HCT116 (cell line): ENCODE measurements around the gene COL4A1. TPM values are rescaled to one million over a fixed set of nuclear protein-coding genes. Genes with fewer than 3 reads are reported as not detected.

Experiments used
- ATAC-seq: fragments of 200-7000 bp; cut with Tn5 transposase; 2 replicates; pipeline ENCODE4 v1.9.1; 2020; ENCODE audit warnings: mild to moderate bottlenecking, moderate library complexity
- BruUV-seq: library from RNA; stranded (reverse); fragments of 400-500 nt; replicated peaks from 2 replicates; lab custom pipeline; 2021; lab: Mats Ljungman, UMichigan
- CTCF ChIA-PET: fragments of 300-600 bp; sonication (Branson Sonifier 250); formaldehyde crosslinking; loops from one replicate; lab custom pipeline; 2021; ENCODE audit warnings: antibody characterized with exemption; lab: Charles Lee
- POLR2A ChIA-PET: fragments of 300-600, 350-600 bp; sonication (Branson Sonifier 250); formaldehyde crosslinking; loops from one replicate; lab custom pipeline; 2021; ENCODE audit warnings: antibody characterized with exemption; lab: Charles Lee
- RAD21 ChIA-PET, 2 experiments: fragments of 300-600 bp; sonication (Branson Sonifier 250); formaldehyde crosslinking; loops; one replicate each; lab custom pipeline; 2023; ENCODE audit warnings: low total read pairs in 2 of 2; ENCODE audit not compliant: uncharacterized antibody in 2 of 2, unreplicated experiment in 2 of 2, low non-redundant PET in 1 of 2; lab: Charles Lee
- DNase-seq: peaks from one replicate; pipeline ENCODE4 v3.0.0-alpha.2; 2010; ENCODE audit warnings: low read depth, low spot score
- H2AFZ ChIP-seq: fragments of 200-600 bp; shearing (Covaris generic), sonication (generic); 2 replicates; pipeline ENCODE4 v1.6.1; 2017; ENCODE audit warnings: low read depth, mixed run types, mixed read lengths, antibody characterized with exemption, low read length; ENCODE audit not compliant: poor library complexity, severe bottlenecking
- H3K27ac ChIP-seq: 2 replicates; pipeline ENCODE4 v1.5.1; 2012; ENCODE audit warnings: low read depth, low read length
- H3K27me3 ChIP-seq: fragments of 200-600 bp; sonication (generic); 2 replicates; pipeline ENCODE4 v1.6.1; 2016; ENCODE audit warnings: mixed run types, low read length, mixed read lengths; ENCODE audit not compliant: insufficient read depth
- H3K36me3 ChIP-seq, 2 experiments: fragments of 200-500 bp in 1 of 2; fragments of 200-600 bp in 1 of 2; sonication (Bioruptor generic) in 1 of 2; sonication (generic) in 1 of 2; 2 replicates each; pipeline versions ENCODE4 v1.5.1 to v1.6.1; 2014 to 2016; ENCODE audit warnings: low read length in 2 of 2, inconsistent platforms in 1 of 2, mixed read lengths in 1 of 2, mixed run types in 1 of 2; ENCODE audit not compliant: insufficient read depth in 2 of 2, control insufficient read depth in 1 of 2
- H3K4me1 ChIP-seq, 2 experiments: fragments of 200-600 bp in 1 of 2; sonication (generic) in 1 of 2; 2 replicates each; pipeline versions ENCODE4 v1.5.1 to v1.6.1; 2012 to 2017; ENCODE audit warnings: low read length in 2 of 2, inconsistent platforms in 1 of 2, mild to moderate bottlenecking in 1 of 2, mixed read lengths in 1 of 2, mixed run types in 1 of 2, moderate library complexity in 1 of 2; ENCODE audit not compliant: insufficient read depth in 2 of 2, control insufficient read depth in 1 of 2
- H3K4me2 ChIP-seq: fragments of 200-600 bp; sonication (generic); 2 replicates; pipeline ENCODE4 v1.6.1; 2017; ENCODE audit warnings: mixed run types, low read length, mixed read lengths
- H3K4me3 ChIP-seq, 2 experiments: fragments of 200-600 bp in 1 of 2; sonication (generic) in 1 of 2; replicated peaks in 1 of 2; 2 replicates each; pipeline ENCODE4 v1.5.1; 2011 to 2016; ENCODE audit warnings: low read length in 2 of 2, control low read depth in 1 of 2, low read depth in 1 of 2, mild to moderate bottlenecking in 1 of 2, mixed read lengths in 1 of 2, mixed run types in 1 of 2
- H3K79me2 ChIP-seq: fragments of 200-600 bp; sonication (generic); 2 replicates; pipeline ENCODE4 v1.6.1; 2017; ENCODE audit warnings: mild to moderate bottlenecking, mixed run types, low read length, moderate library complexity, mixed read lengths; ENCODE audit not compliant: insufficient read depth
- H3K9ac ChIP-seq: fragments of 200-600 bp; sonication (generic); 2 replicates; pipeline ENCODE4 v1.6.1; 2016; ENCODE audit warnings: low read length, mixed read lengths
- H3K9me2 ChIP-seq: fragments of 200-600 bp; sonication (generic), shearing (Covaris generic); 2 replicates; pipeline ENCODE4 v1.6.1; 2017; ENCODE audit warnings: mixed run types, mild to moderate bottlenecking, moderate library complexity; ENCODE audit not compliant: insufficient read depth
- H3K9me3 ChIP-seq, 2 experiments: fragments of 200-500 bp in 1 of 2; fragments of 200-600 bp in 1 of 2; sonication (Bioruptor generic) in 1 of 2; sonication (generic) in 1 of 2; 2 replicates each; pipeline ENCODE4 v1.6.1; 2014 to 2017; ENCODE audit warnings: low read length in 2 of 2, mixed read lengths in 2 of 2, inconsistent platforms in 1 of 2, low read depth in 1 of 2, mild to moderate bottlenecking in 1 of 2, mixed run types in 1 of 2, moderate library complexity in 1 of 2; ENCODE audit not compliant: control insufficient read depth in 1 of 2, insufficient read depth in 1 of 2
- H4K20me1 ChIP-seq: fragments of 200-600 bp; sonication (generic), shearing (Covaris generic); 2 replicates; pipeline ENCODE4 v1.6.1; 2017; ENCODE audit warnings: mixed run types, mild to moderate bottlenecking, moderate library complexity; ENCODE audit not compliant: insufficient read depth
- ATF3 ChIP-seq: IDR thresholded peaks from 2 replicates; pipeline ENCODE4 v1.6.1; 2012
- CBX3 ChIP-seq: IDR thresholded peaks from 2 replicates; pipeline ENCODE4 v1.6.1; 2012; ENCODE audit warnings: low read depth
- CTCF ChIP-seq, 3 experiments: fragments of 200-600 bp in 1 of 3; sonication (generic) in 1 of 3; IDR thresholded peaks in 2 of 3; conservative IDR thresholded peaks in 1 of 3; 2 replicates each; pipeline ENCODE4 v1.5.1; 2012 to 2017; ENCODE audit warnings: low read depth in 2 of 3, low read length in 2 of 3, antibody characterized with exemption in 1 of 3, borderline replicate concordance in 1 of 3, control low read depth in 1 of 3, mild to moderate bottlenecking in 1 of 3, mixed read lengths in 1 of 3, mixed run types in 1 of 3, moderate library complexity in 1 of 3; ENCODE audit not compliant: insufficient read depth in 1 of 3
- EGR1 ChIP-seq: IDR thresholded peaks from 2 replicates; pipeline ENCODE4 v1.6.1; 2012; ENCODE audit warnings: low read depth
- EZH2 ChIP-seq: fragments of 200-600 bp; sonication (generic); IDR thresholded peaks from 2 replicates; pipeline ENCODE4 v1.6.1; 2017; ENCODE audit warnings: antibody characterized with exemption, mixed run types
- EZH2phosphoT487 ChIP-seq: fragments of 200-600 bp; IDR thresholded peaks from 2 replicates; pipeline ENCODE4 v1.6.1; 2018; ENCODE audit warnings: antibody characterized with exemption, borderline replicate concordance
- JUND ChIP-seq: IDR thresholded peaks from 2 replicates; pipeline ENCODE4 v1.6.1; 2012
- POLR2AphosphoS5 ChIP-seq: IDR thresholded peaks from 2 replicates; pipeline ENCODE4 v1.6.1; 2011; ENCODE audit warnings: mild to moderate bottlenecking, low read depth, low read length, moderate library complexity
- RAD21 ChIP-seq: IDR thresholded peaks from 2 replicates; pipeline ENCODE4 v1.6.1; 2012; ENCODE audit warnings: low read depth, mild to moderate bottlenecking
- SIN3A ChIP-seq: IDR thresholded peaks from 2 replicates; pipeline ENCODE4 v1.6.1; 2012; ENCODE audit warnings: low read depth
- SRF ChIP-seq: IDR thresholded peaks from 2 replicates; pipeline ENCODE4 v1.6.1; 2012; ENCODE audit warnings: low read depth
- TCF7L2 ChIP-seq: IDR thresholded peaks from 2 replicates; pipeline ENCODE4 v1.7.0; 2011; ENCODE audit warnings: borderline replicate concordance, inconsistent platforms; ENCODE audit not compliant: insufficient read depth, insufficient read length; ENCODE audit errors: extremely low read depth
- YY1 ChIP-seq: IDR thresholded peaks from 2 replicates; pipeline ENCODE4 v1.6.1; 2011; ENCODE audit warnings: low read length, low read depth, moderate library complexity, mild to moderate bottlenecking; ENCODE audit not compliant: insufficient replicate concordance; ENCODE audit errors: extremely low read depth
- ZBTB33 ChIP-seq: IDR thresholded peaks from 2 replicates; pipeline ENCODE4 v1.6.1; 2011; ENCODE audit warnings: mild to moderate bottlenecking, low read length, moderate library complexity; ENCODE audit not compliant: insufficient replicate concordance; ENCODE audit errors: extremely low read depth
- ZFX ChIP-seq: fragments of 450-650 bp; IDR thresholded peaks from 2 replicates; pipeline ENCODE4 v1.6.1; 2017
- intact Hi-C: fragments of 100-400 bp; cut with micrococcal nuclease; formaldehyde crosslinking; loops from 2 replicates; pipeline ENCODE4 v1.10.0; 2022
- total RNA-seq: library from RNA; stranded (reverse); gene quantifications from one replicate; pipeline ENCODE4 v1.2.1, GENCODE V29; 2021; ENCODE audit not compliant: unreplicated experiment

The COL4A1 gene
- total RNA-seq, 1 experiment from 2014 or later: 0.57 TPM

- no peak overlapping the region for H3K9ac ChIP-seq
- POLR2A ChIA-PET: no interaction called here
- CTCF ChIA-PET: no interaction called here
Measured at GRCh38 chr13:110354715-110355473, 47.9 kb upstream of the COL4A1 start.

More at GRCh38 chr13:110354715-110355473, 47.9 kb upstream of the COL4A1 start:
- no peaks in the 10 kb centered on the region for H3K9me2 ChIP-seq
- H3K4me3 ChIP-seq: no peak overlapping the region
- no peak overlapping the region for H2AFZ ChIP-seq
- no peaks in the 10 kb centered on the region for H3K79me2 ChIP-seq
- DNase-seq: no peak
- RAD21 ChIA-PET: no interaction called here
- H3K4me2 ChIP-seq: no peak overlapping the region
- no peak for ATAC-seq
- no peaks in the 10 kb centered on the region for H3K36me3 ChIP-seq
- no peaks in the 10 kb centered on the region for H3K9me3 ChIP-seq
- intact Hi-C loops: no loop called here
- no peaks in the 10 kb centered on the region for H3K27me3 ChIP-seq
- no peak for TF ChIP-seq JUND
- TF ChIP-seq EZH2phosphoT487: no peak
- no peak for TF ChIP-seq ZFX
- no peak for TF ChIP-seq TCF7L2
- TF ChIP-seq EZH2: no peak
- TF ChIP-seq POLR2AphosphoS5: no peak
- TF ChIP-seq SIN3A: no peak
- TF ChIP-seq ATF3: no peak
- no peak for TF ChIP-seq YY1
- no peak for TF ChIP-seq ZBTB33
- TF ChIP-seq SRF: no peak
- no peak for TF ChIP-seq RAD21
- TF ChIP-seq EGR1: no peak
- no peak for TF ChIP-seq CTCF (IDR thresholded peaks at IDR 0.05 in 2 of 3, conservative IDR thresholded peaks at IDR 0.05 in 1 of 3; ENCODE audit: borderline replicate concordance in 1 of 3, insufficient read depth in 1 of 3, low read depth in 2 of 3, low read length in 2 of 3)
- TF ChIP-seq CBX3: no peak
- no peak overlapping the region for H3K27ac ChIP-seq
- no peaks in the 10 kb centered on the region for H3K4me1 ChIP-seq
- no peaks in the 10 kb centered on the region for H4K20me1 ChIP-seq
- BruUV-seq: no TSS peak
